ENCODE data around the gene CAPN11.
"Not testable (repeated sequence)": the region's sequence is repeated elsewhere in the genome, so short reads cannot be mapped to it uniquely, and the experiment has no call there.

CAPN11 gene

DNA sequence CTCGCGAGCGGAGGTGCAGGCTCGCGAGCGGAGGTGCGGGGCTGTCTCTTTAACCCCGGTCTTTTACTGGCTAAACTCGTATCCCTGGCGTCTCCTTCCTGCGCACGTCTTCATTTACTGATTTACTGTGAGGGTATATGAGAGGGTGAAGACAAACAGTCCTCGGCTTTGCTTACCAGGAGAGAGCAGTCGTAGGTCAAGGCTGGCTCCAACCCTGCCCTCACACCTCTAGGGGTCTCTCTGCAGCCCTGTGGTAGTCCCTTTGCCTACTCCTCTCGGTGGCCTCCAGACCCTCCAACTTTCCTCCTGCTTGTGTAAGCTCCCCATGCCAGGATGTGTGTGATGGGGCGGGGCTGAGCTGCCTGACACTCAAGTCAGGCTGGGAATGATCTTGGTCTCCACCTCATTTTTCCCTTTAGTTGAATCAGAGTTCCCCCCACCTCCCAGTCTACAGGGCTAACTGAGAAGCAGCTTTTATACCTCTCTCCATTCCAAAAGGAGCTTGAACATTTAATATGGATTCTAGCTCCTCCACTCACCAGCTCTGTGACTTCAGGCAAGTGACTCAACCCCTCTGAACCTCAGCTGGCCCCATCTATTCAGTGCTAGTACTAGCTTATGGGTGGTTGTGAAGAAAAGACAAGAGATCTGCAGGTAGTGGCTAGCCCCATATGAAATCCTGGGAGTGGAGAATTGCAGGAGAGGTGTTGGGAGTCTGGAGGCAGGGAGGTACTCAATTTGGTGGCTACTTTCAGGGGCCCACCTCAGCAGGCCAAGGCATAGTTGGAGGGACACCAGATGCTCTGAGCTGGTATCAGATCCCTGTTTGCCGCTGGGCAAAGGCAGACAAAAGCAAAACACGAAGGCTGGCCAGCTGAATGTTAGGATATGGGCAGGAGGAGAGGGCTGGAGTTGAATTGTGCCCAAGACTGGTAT, 65.7 kb downstream of the CAPN11 start:
- H3K4me3 ChIP-seq (ENCODE audit: low read length) = peak overlapping the region; percentile 66
- TF ChIP-seq ZNF274 (IDR thresholded peaks at IDR 0.05; ENCODE audit: low read depth, low read length) = no peak

- no peak for TF ChIP-seq ZNF274 (IDR thresholded peaks at IDR 0.05; ENCODE audit: low read depth, low read length)
- H3K4me3 ChIP-seq (ENCODE audit: low read length) = no peak overlapping the region; the same call in 1 of the 2 replicates
These were observed 66.3 kb downstream of the CAPN11 start for GRCh38 chr6:44224965-44225305.

DNA sequence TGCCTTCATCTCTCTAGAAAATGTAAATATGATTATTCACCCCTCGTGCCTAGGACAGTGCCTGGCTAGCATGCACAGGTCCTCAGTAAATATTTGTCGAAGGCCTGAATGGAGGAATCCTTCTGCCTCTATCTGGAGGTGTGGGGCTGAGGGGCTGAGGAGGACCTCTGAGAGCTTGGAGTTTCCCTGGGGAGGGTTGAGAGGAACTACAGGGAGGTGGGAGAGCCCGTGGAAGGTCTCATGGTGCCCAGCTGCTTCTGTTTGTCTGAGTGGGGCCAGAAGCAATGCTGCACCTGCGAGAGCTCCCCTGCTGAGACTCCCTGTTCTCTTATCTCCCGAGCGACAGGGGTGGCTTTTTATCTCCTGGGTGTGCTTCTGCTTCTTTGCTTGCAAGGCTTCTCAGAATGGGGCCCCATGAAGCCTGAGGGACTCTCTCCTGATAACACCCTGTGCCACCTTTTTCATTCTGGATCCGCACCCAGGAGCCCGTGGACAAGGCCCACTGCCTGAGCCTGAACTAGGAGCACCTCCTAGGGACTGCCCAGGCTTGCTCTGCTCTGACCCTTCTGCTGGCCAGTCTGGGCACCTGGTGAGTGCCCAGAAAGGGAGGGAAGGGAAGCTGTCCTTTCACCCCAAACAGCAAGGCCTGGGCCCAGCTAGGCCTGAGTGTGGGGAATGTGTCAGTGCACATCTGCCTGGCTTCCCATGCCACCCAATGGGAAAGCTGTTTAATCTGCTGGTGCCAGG, 67.1 kb downstream of the CAPN11 start:
- H3K4me3 ChIP-seq (ENCODE audit: low read length) = no peak overlapping the region
- no peak for TF ChIP-seq ZNF274 (IDR thresholded peaks at IDR 0.05; ENCODE audit: low read depth, low read length)

- no peak for TF ChIP-seq ZNF274 (IDR thresholded peaks at IDR 0.05; ENCODE audit: low read depth, low read length)
- no peak overlapping the region for H3K4me3 ChIP-seq (ENCODE audit: low read length)
These were observed 67.9 kb downstream of the CAPN11 start for GRCh38 chr6:44226368-44227147.

DNA sequence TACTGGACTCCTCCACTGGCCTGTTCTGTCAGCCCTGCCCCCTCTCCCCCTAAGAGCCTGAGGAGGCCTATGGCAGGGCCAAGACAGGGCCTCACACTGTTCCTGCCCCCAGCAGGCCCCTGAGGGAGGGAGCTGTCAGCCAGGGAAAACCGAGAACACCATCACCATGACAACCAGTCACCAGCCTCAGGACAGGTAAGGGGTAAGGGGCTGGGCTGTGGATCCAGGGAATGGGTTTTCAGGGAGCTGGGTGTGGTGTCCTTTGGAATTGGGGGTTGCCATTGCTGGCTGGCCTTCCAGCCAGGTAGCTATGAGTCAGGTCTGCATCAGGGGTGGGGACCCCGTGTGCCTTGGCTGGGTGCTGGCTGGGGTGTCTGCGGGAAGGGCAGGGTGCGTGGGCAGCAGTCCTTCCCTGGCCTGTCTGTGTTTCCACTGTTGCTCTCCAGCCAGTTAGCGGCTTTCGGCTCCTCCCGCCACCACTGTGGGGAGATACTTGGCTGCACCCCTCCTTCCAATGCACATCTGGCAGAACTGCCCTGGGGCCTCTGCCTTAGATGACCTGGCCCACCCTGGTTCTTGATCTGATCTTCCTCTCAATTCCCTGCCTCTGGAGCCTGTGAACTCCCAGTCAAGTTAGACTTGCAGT, 68.7 kb downstream of the CAPN11 start:
- no peak overlapping the region for H3K4me3 ChIP-seq (ENCODE audit: low read length)
- no peak for TF ChIP-seq ZNF274 (IDR thresholded peaks at IDR 0.05; ENCODE audit: low read depth, low read length)

GRCh38 chr6:44228031-44228430, 69.4 kb downstream of the CAPN11 start:
- no peak for TF ChIP-seq ZNF274 (IDR thresholded peaks at IDR 0.05; ENCODE audit: low read depth, low read length)
- no peak overlapping the region for H3K4me3 ChIP-seq (ENCODE audit: low read length)

DNA sequence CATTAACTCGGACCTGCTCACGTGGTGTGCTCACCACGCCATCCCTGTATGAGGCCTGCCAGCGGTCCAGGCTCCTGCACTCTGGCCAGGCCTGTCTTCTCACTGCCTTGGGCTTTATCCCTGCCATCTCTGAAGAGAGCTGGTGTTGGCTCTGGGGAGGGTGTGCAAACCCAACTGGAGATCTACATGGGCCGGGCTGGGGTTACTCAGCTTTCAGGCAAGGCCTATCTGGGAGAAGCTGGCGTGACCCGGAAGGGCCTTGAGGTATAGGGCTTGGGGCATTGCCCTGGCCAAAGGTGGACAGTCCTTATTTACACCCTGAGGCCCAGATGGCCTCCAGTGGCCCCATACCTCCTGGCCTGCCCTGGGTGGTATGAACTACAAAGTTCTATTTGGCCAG, 69.8 kb downstream of the CAPN11 start:
- no peak for TF ChIP-seq ZNF274 (IDR thresholded peaks at IDR 0.05; ENCODE audit: low read depth, low read length)
- H3K4me3 ChIP-seq (ENCODE audit: low read length) = no peak overlapping the region

DNA sequence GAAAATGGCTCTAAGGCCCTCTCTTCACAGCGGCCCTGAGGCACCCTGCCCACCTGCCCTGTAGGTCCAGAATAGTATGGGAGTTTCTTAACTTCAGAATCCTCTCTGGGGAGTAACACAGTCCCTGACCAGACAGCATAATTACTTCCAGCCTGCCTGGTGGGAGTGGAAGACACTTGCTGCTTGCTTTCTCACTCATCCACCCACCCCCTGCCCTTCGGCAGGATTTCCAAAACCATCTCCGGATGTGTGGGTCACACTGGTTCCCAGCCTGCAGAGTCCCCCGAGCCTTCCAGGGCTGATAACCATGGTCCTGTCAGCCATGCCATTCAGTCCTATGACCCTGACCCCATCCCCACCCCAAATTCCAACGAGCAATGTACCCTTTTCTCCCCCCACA, 70.2 kb downstream of the CAPN11 start:
- no peak overlapping the region for H3K4me3 ChIP-seq (ENCODE audit: low read length)
- no peak for TF ChIP-seq ZNF274 (IDR thresholded peaks at IDR 0.05; ENCODE audit: low read depth, low read length)

- H3K4me3 ChIP-seq (ENCODE audit: low read length) = no peak overlapping the region
- no peak for TF ChIP-seq ZNF274 (IDR thresholded peaks at IDR 0.05; ENCODE audit: low read depth, low read length)
These were observed 70.9 kb downstream of the CAPN11 start for GRCh38 chr6:44229376-44230033.

DNA sequence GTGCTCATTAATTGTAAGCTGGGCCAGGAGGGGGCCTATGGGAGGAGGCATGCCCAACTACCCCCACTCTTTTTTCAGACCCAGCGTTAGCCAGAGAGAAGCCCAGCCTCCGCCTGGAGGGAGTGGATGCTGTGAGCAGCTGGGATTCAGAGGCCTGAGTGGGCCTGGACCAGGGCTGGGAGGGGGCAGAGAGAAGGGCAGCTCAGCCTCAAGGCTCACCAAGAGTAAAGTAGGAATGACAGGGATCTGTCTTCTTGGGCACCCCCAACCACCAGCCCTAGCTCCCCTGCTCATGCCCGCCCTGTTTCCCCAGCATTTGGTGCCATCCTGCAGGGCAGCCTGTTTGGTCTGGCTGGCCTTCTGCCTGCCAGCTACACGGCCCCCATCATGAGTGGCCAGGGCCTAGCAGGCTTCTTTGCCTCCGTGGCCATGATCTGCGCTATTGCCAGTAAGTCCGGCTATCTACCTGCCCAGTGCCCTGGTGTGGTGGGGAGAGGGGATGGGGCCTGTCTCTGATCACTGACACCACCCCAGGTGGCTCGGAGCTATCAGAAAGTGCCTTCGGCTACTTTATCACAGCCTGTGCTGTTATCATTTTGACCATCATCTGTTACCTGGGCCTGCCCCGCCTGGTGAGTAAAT, 71.5 kb downstream of the CAPN11 start:
- no peak overlapping the region for H3K4me3 ChIP-seq (ENCODE audit: low read length)
- TF ChIP-seq ZNF274 (IDR thresholded peaks at IDR 0.05; ENCODE audit: low read depth, low read length) = no peak

DNA sequence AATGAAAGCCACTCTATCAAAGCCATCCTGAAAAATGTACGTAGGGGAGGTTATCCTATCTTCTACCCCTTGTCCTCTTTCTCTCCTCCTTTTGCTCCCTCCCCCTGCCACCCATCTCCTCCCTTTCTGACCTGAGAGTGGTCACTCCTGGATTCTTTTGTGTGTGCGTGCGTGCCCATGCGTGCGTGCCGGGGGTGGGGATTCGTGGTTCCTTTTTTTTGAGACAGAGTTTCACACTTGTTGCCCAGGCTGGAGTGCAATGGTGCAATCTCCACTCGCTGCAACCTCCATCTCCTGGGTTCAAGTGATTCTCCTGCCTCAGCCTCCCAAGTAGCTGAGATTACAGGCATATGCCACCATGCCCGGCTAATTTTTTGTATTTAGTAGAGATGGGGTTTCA, 72.8 kb downstream of the CAPN11 start:
- H3K4me3 ChIP-seq (ENCODE audit: low read length) = not testable (repeated sequence)

GRCh38 chr6:44232676-44233566, 74.3 kb downstream of the CAPN11 start:
- TF ChIP-seq ZNF274 (IDR thresholded peaks at IDR 0.05; ENCODE audit: low read depth, low read length) = no peak
- no peak overlapping the region for H3K4me3 ChIP-seq (ENCODE audit: low read length)
